GM18505 (cell line): ENCODE measurements around the gene CLCN2.

Experiments used
- ATAC-seq: cut with Tn5 transposase; IDR thresholded peaks from one replicate; pipeline ENCODE4 v1.9.1; 2021; ENCODE audit not compliant: unreplicated experiment
- POLR2A ChIP-seq: IDR thresholded peaks from 4 replicates; pipeline ENCODE4 v1.6.1; 2011; ENCODE audit warnings: borderline replicate concordance; ENCODE audit not compliant: insufficient read depth, insufficient read length; ENCODE audit errors: extremely low read depth

Gene CLCN2

DNA sequence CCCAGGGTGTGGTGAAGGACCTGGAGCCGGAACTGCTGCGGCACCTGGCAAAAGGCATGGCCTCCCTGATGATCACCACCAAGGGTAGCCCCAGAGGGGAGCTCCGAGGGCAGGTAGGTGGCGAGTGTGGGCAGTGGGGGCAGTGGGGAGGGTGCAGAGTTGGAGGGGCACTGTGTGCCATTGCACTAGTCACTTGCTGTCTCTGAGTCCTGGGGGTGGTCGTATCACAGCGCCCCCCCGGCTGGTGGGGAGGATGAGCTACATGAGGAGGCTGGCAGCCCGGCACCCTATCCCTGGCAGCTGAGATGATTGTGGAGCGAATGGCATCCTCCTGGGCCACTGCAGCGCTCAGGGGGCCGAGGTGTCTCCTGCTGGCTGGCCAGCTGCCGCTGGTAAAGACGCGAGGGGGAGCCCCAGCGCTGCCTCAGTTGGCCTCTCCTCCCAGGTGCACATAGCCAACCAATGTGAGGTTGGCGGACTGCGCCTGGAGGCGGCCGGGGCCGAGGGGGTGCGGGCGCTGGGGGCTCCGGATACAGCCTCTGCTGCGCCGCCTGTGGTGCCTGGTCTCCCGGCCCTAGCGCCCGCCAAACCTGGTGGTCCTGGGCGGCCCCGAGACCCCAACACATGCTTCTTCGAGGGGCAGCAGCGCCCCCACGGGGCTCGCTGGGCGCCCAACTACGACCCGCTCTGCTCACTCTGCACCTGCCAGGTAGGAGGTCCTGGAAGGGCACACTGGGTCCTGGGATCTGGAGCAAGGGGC is 24.8 kb upstream of the CLCN2 start:
- ATAC-seq: no peak

DNA sequence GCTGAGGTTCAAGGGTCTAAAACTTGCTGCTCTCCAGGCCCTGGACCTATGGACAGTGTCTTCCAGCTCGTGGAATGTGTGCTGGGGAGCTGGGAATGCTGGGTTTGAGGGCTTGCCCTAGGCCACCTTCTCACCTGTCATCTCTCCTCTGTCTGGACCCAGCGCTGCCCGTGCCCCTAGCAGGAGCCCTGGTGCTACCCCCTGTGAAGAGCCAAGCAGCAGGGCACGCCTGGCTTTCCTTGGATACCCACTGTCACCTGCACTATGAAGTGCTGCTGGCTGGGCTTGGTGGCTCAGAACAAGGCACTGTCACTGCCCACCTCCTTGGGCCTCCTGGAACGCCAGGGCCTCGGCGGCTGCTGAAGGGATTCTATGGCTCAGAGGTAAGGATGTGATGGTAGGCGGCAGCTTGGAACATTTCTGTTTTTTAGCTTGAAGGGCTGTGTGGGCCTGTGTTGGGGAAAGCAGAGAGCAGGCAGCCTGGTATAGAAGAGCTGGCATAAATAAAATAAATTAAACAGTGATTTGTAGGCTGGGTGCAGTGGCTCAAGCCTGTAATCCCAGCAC is 23.5 kb upstream of the CLCN2 start:
- ATAC-seq: no peak
- TF ChIP-seq POLR2A: no peak

More for the DNA sequence above, 24.8 kb upstream of the CLCN2 start:
- TF ChIP-seq POLR2A: no peak

DNA sequence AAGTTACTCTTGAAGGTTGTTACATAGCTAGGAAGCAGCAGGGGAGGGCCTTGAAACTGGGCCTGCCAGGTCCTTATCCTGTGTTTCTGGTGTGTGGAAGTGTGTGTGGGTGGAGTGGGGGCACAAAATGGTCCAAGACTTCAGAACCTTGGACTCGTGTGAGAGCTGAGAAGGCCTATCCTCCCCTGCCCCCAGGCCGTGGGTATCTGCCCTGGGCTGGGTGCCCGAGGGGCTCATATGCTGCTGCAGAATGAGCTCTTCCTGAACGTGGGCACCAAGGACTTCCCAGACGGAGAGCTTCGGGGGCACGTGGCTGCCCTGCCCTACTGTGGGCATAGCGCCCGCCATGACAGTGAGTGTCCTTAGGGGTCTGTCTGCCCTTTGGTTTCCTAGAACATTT is 22.9 kb upstream of the CLCN2 start:
- no peak for TF ChIP-seq POLR2A
- no peak for ATAC-seq

DNA sequence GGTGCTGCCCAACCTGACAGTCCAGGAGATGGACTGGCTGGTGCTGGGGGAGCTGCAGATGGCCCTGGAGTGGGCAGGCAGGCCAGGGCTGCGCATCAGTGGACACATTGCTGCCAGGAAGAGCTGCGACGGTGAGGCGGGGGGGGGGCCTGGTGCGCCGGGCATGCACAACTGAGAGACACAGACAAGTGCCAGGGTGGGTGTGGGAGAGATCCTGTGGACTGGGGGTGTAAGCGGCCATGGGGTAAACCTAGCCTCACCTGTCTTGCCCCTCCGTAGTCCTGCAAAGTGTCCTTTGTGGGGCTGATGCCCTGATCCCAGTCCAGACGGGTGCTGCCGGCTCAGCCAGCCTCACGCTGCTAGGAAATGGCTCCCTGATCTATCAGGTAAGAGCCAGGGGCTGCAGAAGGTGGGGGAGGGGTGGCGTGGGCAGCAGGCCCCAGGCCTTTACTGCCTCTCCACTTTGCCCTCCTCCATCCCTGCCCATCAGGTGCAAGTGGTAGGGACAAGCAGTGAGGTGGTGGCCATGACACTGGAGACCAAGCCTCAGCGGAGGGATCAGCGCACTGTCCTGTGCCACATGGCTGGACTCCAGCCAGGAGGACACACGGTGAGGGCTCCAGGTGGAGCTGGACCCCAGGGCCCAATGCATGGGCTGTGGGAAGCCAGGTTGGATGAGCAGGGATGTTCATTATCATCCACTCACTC is 21.8 kb upstream of the CLCN2 start:
- no peak for ATAC-seq
- no peak for TF ChIP-seq POLR2A

DNA sequence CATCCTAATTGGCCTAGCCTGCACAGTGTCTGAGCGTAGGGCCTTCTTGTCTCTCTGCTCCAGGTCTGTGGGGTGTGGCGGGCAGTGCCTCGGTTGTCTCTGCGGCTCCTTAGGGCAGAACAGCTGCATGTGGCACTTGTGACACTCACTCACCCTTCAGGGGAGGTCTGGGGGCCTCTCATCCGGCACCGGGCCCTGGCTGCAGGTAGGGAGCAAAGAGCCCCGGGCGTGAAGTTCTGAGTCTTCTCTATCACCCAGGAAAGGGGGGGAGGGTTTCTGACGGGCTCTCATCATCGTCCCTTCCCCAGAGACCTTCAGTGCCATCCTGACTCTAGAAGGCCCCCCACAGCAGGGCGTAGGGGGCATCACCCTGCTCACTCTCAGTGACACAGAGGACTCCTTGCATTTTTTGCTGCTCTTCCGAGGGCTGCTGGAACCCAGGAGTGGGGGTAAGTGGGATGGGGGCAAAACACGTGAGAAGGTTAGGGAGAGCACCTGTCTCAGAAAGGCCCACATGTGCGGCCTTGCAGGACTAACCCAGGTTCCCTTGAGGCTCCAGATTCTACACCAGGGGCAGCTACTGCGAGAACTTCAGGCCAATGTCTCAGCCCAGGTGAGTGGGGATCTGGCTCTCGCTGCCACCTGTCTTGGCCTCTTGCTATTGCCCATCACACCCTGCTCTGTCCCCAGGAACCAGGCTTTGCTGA is 21.1 kb upstream of the CLCN2 start:
- TF ChIP-seq POLR2A: no peak
- ATAC-seq: no peak

DNA sequence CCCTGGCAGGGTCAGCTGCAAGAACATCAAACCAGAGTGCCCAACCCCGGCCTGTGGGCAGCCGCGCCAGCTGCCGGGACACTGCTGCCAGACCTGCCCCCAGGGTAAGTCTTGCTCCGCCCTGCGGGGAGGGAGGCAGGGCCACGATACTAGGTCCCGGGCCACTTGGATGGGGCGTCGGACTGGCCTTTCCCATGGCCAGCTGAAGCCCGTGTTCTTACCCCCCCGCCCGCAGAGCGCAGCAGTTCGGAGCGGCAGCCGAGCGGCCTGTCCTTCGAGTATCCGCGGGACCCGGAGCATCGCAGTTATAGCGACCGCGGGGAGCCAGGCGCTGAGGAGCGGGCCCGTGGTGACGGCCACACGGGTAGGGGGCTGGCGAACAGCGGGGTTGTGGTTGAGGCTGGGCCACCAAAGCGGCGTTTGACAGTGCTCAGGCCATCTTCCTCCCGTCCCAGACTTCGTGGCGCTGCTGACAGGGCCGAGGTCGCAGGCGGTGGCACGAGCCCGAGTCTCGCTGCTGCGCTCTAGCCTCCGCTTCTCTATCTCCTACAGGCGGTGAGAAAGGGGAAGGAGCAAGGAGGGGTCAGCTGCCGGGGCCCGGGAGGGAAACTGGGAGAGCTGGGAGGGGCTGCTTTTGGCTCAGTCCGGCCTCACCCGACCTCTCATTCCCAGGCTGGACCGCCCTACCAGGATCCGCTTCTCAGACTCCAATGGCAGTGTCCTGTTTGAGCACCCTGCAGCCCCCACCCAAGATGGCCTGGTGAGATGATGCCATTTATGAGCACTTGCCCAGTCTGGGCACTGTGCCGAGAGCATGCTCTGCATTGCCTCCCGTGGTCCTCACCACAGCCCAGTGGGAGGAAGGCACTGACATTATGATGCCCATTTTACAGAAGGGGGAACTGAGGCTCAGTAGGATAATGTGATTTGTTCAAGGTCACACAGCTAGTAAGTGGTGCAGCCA is 20.1 kb upstream of the CLCN2 start:
- TF ChIP-seq POLR2A: no peak
- no peak for ATAC-seq

DNA sequence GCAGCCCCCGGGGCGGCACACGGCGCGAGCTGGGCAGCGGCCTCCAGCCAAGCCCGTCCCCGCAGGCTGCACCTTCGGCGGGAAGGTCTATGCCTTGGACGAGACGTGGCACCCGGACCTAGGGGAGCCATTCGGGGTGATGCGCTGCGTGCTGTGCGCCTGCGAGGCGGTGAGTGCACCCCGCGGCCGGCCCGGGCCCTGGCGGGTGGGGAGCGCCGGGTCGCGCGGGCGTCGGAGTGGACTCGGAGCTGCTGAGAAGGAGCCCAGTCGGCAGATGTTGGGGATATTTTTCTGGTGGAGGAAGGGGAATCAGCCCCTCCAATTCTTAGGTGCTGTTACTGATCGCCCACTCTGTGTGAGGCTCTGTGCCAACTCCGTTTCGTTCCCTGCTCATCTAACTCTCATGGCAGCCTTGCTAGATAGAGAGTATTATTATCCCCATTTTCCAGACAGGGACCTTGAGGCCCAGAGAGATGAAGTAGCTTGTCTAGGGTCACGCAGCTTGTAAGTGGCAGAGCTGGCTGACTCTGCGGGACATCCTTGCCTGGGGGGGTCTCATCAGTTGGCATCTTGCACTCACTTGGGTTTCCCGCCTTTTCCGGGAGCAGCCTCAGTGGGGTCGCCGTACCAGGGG is 19.3 kb upstream of the CLCN2 start:
- no peak for ATAC-seq

DNA sequence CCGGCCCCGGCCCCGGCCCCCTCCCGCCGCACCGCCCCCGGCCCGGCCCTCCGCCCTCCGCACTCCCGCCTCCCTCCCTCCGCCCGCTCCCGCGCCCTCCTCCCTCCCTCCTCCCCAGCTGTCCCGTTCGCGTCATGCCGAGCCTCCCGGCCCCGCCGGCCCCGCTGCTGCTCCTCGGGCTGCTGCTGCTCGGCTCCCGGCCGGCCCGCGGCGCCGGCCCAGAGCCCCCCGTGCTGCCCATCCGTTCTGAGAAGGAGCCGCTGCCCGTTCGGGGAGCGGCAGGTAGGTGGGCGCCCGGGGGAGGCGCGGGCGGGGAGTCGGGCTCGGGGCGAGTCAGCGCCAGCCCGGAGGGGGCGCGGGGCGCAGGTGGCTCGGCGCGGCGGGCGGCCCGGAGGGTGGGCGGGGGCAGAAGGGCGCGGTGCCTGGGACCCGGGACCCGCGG is 18.8 kb upstream of the CLCN2 start:
- TF ChIP-seq POLR2A: no peak
- ATAC-seq: no peak

More for the DNA sequence above, 19.3 kb upstream of the CLCN2 start:
- TF ChIP-seq POLR2A: no peak

DNA sequence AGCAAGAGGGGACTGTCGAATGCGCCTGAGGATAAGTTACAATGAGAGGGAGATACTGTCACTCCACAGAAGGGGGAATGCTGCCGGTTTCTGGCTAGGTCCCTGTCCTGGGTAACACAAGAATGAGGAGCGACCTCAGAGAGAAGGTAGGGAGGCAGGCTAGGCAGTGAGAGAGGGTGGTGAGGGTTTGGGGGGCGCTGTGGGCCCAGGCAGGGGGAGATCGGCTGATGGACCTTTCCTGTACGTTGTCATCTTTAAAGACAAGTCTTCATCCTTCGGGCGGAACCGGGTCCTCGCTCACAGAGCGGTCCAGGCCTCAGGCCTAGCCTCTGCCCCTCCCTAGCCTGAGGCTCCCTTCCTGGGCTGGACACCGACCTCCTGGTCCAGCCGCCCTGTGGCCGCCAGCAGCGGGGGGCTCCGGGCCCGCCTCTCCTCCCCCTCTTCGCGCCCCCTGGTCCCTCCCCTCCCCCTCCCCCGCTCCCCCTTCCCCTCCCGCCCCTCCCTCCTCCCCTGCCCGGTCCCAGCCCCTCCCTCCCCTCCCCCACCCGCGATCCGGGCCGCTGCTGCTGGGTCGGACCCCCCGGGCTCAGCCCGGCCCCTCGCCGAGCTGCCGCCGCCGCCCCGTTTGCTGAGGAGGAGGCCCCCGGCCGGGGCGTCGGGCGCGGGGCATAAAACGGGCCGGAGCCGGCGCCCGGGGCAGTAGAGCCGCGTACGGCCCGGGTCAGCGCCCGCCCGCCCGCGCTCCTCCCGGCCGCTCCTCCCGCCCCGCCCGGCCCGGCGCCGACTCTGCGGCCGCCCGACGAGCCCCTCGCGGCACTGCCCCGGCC is 18.2 kb upstream of the CLCN2 start, which contains the start of gene CHRD:
CHRD (plus strand) TSS at position 697 of the 827 bp plus-strand sequence. CDS start 265 bp downstream, outside the sequence.
- no peak for TF ChIP-seq POLR2A
- ATAC-seq: no peak

DNA sequence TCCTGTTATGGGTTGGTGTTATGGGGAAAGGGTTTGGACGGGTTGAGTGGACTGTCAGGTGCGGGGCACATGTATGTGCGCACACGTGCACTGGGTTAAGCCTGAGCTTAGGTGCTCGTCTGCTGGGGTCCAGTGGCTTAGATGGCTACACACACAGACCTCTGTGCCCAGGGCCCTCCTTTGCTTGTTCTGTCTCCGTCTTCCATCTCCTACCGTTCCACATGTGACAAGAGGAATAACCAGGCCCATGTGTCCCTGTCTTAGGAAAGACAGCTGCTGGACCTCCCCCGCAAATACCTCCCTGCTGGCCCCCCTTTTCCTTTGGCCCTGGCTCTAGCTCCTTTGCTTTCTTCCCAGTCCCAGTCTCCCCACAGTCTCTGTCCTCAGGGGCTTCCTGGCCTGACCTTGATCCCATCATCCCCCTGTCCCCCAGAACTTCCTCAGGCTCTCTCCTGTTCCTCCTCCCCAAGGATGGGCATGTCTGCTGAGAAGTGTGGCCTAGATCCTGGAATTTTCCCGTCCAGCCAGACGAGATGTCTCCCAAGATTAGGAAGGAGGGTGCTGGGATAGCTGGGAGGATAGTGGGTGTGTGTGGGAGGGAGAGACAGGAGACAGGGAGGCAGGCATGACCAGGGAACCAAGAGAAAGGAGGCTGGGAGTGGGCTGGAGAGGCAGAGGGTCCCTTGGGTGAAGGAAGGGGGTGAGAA is 17.4 kb upstream of the CLCN2 start:
- no peak for TF ChIP-seq POLR2A
- ATAC-seq: no peak
